Coronary artery (tissue), 2 donors: ENCODE measurements around the gene SKP2.

Source experiments
- DNase-seq: peaks from one replicate; pipeline ENCODE4 v3.0.0-alpha.2; 2017; ENCODE audit warnings: low spot score
- H3K27ac ChIP-seq, 2 donors: fragments of 200-600 bp; sonication (generic); one replicate each; pipeline ENCODE4 v1.5.1; 2016 to 2019
- H3K4me3 ChIP-seq: fragments of 200-600 bp; sonication (generic); 2 replicates; pipeline ENCODE4 v1.5.1; 2016; ENCODE audit warnings: mild to moderate bottlenecking, moderate library complexity
- TF ChIP-seq, protein P1 (sequence below): fragments of 200-600 bp; sonication (generic); IDR thresholded peaks from one replicate; pipeline ENCODE4 v1.5.1; 2019; ENCODE audit warnings: antibody characterized with exemption

SKP2 gene

DNA sequence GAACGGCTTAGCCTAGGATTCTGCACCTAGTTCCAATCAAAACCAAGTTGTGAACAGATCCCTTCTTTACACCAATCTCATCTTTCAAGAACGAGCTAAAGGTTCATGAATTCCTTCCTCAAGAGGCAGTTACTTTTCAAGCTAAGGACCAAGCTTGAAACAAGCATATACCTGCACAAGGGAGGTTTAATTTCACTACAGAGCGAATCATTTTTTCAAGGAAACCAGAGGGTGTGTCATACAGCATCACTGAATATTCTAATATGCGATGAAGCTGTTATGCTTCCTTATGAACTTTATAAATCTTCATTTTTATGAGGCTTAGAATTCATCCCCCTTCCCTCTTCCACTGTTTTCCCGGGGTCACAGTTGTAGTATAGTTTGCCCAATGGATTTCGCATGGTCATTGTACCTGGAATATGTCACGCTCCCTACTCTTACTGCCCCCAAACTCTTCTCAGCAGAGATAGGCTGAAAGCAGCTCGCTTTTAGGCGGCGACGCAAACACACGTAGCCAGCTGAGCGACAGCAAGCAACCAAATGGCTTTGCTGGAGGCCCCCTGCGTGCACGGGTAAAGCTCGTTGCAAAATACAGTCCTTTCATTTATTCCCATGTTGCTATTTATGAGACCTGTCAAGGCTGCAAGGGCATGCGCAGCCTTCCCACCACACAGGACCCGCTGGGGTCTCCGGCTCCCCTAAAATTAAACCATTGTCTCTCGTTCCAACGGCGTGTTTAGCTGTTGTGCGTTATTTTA is 1.1 kb upstream of the SKP2 start:
- peak overlapping the region; percentile 61 to 83 for H3K27ac ChIP-seq

DNA sequence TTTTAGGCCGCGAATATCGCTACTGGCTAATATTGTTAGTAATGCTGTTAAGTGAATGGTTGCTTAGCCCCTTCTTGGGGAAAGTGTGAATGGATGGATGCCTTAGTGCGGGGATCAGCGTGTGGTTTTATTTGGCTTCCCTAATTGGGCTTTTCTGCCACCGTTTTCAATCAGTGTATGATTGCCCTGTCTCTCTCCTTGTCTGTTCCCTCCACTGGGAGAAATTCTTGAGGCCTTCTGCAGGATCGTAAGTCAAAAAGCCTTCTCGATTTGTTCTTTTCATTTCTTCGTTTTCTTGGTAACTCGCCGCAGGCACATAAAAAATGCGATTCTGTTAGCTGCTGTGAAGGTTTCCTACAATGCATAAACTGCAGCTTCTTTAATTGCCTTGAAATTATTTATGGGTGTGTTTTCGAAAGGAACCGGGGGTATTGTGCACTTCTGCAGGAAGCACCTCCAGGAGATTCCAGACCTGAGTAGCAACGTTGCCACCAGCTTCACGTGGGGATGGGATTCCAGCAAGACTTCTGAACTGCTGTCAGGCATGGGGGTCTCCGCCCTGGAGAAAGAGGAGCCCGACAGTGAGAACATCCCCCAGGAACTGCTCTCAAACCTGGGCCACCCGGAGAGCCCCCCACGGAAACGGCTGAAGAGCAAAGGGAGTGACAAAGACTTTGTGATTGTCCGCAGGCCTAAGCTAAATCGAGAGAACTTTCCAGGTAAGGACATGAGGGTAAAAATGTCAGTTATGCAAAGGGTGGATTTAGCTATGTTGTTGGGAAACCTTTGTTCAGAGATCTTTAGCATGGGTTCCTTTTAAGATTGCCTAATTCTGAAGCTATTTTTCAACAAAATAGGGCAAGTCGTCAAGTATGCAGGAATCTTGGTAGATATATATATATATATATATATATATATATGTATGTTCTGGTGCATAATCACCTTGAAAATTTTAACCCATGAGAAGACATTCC is 700 bp downstream of the SKP2 start:
- Histone ChIP-seq H3K4me3 (peak overlapping the region; percentile 96), H3K27ac (peak overlapping the region in 1 of 2 donors; percentile 83)
- TF ChIP-seq, protein P1, sequence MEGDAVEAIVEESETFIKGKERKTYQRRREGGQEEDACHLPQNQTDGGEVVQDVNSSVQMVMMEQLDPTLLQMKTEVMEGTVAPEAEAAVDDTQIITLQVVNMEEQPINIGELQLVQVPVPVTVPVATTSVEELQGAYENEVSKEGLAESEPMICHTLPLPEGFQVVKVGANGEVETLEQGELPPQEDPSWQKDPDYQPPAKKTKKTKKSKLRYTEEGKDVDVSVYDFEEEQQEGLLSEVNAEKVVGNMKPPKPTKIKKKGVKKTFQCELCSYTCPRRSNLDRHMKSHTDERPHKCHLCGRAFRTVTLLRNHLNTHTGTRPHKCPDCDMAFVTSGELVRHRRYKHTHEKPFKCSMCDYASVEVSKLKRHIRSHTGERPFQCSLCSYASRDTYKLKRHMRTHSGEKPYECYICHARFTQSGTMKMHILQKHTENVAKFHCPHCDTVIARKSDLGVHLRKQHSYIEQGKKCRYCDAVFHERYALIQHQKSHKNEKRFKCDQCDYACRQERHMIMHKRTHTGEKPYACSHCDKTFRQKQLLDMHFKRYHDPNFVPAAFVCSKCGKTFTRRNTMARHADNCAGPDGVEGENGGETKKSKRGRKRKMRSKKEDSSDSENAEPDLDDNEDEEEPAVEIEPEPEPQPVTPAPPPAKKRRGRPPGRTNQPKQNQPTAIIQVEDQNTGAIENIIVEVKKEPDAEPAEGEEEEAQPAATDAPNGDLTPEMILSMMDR, result no peak
- DNase-seq, result no peak

More for the DNA sequence above, 1.1 kb upstream of the SKP2 start:
- no peak for DNase-seq
- TF ChIP-seq, protein P1, result no peak
- peak overlapping the region; percentile 96 for H3K4me3 ChIP-seq

DNA sequence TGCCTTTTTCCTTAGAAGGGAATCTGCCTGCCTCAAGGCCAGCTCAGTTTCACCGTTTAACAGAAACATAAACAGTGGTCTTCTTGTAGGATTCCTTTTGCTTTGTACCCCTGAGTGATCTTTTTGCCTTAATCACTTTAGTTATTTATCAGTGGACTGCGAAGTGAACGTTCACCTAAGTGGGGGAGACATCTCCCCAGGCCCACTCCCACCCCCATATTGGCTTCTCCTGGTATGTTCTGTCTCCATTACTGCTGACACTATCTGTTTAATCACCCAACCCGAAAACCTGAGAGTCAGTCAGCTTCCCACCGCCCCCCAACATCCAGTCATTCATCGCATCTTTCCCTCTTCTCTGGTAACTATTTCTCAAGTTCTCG is 1.4 kb downstream of the SKP2 start:
- DNase-seq, result no peak
- no peak overlapping the region for H3K4me3 ChIP-seq
- TF ChIP-seq, protein P1, result no peak
- no peak overlapping the region for H3K27ac ChIP-seq

DNA sequence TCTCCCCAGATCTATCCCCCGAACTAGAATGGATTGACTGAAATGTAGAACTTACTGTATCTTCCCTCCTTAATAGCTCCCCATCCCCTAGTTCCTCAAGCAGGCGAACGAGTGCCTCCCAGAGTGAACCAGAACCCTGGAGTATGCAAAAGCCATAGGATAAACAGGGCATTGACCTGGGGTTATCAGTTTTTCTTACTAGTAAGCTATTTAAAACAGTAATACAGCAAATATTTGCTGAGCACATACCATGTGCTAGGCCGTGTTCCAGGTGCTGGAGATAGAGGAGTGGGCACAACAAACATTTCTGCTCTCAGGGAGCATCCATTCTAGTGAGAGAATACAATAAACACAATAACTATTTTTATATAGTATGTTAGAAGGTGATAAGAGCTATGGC is 1.8 kb downstream of the SKP2 start:
- no peak for DNase-seq
- Histone ChIP-seq H3K4me3 (no peak overlapping the region), H3K27ac (no peak overlapping the region)
- TF ChIP-seq, protein P1, result no peak

DNA sequence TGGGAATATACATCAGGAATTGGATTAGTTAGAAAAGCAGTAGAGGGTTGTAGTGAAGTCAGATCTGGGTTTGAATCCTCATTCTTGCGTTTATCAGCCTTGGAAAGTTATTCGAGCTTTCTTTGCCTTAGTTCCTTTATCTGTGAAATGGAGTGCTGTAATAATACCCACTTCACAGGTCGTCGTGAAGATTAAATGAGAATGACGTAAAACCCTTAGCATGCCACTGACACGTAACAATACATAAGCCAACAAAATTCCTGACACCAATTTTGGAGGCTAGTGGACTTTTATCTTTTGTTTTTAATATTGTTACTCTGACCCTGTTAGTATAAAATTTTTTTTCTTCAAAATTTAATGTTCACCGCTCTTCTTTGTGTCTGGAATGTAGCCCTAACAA is 3.4 kb downstream of the SKP2 start:
- TF ChIP-seq, protein P1, result no peak
- no peak for DNase-seq
- Histone ChIP-seq H3K4me3 (no peak overlapping the region), H3K27ac (no peak overlapping the region)

DNA sequence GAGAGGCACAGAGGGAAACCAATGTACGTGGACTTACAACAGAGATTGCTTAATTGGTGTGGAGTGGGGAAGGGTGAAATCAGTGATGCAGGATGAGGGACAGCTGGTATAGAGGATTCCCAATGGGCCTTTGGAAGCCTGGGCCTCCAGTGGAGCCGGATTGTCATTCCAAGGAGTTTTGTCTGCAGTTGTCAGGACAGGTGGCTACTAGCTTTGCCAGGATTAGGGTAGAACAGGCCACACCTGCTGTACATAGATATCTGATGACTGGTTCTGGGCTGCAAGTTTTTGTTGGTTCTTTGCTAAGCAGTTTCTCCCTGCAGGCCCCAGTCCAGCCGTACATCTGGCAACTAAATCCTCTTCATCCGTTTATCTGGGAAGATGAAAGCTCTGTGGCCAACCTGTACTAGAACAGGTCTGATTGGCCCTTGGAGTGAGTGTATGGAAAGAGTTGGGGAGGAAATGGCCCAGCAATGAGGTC is 4.2 kb downstream of the SKP2 start:
- DNase-seq, result no peak
- TF ChIP-seq, protein P1, result no peak

More for the DNA sequence above, 4.2 kb downstream of the SKP2 start:
- H3K4me3 ChIP-seq, result no peak overlapping the region
- no peak overlapping the region for H3K27ac ChIP-seq
